GM19238 (cell line): Measurements from ENCODE around the gene ODAD3.
"Not testable (repeated sequence)": the region's sequence is repeated elsewhere in the genome, so short reads cannot be mapped to it uniquely, and the experiment has no call there.

Experiments
- DNase-seq: peaks from one replicate; pipeline ENCODE4 v3.0.0; 2011; ENCODE audit warnings: low spot score; ENCODE audit not compliant: insufficient read length

ODAD3 gene

DNA sequence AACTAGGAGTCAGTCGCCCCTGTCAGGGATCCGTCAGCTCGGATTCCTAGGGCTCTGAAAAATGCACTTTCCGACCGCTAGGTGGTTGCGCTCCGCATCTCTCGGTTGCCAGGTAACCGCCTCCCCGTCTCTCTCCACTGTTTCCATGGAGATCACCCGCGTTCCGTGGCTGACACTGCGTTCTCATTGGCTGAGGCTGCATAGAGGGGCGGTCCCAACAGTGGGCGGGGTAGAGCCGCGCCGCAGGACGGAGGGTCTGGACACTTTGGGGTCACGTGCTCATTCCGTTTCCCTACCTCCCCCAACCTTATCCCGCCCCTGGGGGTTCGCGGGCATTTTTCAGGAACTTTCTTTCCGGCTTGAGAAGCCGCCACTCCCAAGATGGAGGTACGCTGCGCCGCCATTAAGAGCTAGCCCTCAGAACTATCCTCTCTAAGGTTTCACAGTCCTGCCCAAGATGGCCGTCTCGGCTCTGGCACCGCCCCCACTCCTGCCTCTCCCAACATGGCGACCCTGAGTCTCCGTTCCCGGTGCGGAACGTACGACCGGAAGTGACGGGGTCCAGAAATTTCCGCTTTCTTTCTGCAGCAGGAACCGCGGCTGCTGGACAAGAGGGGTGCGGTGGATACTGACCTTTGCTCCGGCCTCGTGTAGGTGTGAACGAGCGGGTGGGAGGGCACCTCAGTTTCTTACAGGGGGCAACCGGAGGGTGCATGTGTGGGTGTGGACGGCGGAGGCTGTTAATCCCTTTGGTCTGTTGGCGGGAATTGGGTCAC lies at the start of gene ODAD3, which contains the start of gene PRKCSH:
TSS of gene ODAD3 (minus strand) at position 65 of the 776 bp plus-strand sequence. CDS start 105 bp downstream, outside the sequence.
TSS of gene PRKCSH (plus strand) at position 579 of the 776 bp plus-strand sequence. CDS start 483 bp downstream, outside the sequence.
- peak; percentile 97 for DNase-seq

DNA sequence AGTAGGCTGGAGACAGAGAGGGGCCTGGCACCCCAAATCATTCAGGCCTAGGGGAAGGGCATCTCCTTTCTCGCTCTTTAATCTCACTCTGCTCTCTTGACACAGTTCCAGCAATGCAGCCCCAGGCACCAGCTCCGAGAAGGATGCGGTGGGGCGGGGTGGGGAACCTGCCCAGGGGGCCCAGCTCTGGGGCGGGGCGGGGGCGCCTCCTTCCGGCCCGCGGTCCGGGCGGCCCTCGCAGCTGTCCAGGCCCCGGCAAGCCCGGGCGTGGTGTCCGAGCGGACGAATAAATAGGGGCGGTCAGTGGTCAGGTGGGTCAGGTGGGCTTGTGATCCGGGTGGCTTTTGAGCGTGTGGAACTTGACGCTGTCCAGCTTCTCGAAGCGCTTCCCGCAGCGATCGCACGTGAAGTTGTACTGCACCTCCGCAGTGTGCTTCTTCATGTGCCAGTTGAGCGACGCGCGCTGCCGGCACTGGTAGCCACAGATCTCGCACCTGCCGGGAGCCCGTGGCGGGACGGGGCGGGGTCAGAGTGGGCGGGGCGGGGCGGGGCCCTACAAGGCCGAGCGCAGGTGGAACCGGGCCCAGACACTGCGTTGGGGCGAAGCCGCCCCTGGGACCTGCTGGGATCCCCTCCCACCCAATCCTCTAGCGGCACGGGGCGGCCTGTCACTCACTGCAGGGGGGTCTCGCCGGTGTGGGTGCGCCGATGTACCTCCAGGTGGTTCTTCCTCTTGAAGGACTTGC lies 48.6 kb upstream of the ODAD3 start:
- no peak for DNase-seq

DNA sequence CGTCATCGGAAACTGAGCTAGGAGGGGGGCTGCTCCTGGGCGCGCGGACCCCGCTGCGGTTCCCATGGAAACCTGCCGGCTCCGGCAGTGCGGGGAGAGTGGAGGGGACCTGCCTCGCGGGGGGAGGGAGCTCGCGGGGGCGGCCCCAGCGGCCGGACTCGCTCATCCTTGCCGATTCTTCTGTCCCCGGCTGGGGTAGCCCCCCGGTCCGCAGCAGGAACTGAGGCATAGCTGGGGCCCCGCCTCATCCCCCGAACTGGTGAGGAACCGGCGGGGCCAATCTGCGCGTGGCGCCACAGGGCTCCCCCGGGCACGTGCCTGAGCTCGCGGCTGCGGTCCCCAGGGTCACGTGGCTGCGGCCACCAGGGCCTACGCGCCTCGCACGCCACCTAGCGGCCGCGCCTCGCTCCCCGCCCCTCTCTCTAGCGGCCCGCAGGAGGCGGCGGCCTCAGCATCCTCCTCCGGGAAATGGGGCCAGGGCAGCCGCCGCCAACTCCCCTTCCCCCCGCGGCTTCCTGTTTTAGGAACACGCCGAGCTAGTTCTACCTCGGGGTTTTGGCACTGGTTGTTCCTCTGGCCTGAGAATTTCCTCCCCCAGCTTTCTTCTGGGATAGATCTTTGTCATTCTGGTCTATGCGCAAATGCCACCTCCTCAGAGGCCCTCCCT lies 47.6 kb upstream of the ODAD3 start:
- DNase-seq, result peak; percentile 97

DNA sequence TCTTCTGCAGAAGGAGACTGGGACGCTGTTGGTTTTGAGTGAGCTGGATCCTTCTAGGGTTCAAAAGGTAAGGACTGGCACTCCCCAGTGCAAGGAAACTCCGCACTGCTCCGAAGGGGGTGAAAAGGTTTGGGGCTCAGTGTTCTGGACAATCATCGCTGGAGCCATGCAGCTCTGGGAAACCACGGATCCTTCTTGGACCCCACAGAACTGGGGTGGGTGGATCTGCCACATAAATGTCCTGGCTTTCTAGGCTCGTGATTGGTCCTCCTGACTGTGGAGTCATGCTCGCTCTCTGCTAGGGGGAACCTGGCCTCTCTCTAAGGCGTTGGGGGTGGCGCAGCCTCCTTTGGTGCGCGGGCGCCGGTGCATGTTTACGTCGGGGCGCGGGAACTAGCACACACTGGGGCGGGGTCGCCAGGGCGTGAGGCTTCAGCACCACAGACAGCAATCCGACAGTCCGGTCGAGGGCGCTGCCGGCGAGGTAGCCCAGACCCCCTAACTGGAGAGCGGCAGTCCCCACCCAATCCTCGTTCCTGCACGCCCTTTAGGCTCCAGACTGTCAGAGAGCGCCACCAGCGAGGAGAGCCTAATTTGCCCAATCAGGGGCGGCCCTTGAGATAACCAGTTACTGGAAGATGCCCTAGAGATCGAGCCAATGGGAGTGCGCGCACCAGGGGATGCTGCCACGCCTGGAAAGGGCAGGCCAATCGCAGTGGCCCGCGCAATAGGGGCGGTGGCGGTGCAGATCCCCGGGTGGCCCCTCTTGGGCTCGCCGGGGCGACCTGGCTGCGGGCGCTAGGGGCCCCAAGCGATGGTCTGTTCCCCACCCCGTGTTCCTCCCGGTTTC lies 46.8 kb upstream of the ODAD3 start:
- DNase-seq, result peak; percentile 88

DNA sequence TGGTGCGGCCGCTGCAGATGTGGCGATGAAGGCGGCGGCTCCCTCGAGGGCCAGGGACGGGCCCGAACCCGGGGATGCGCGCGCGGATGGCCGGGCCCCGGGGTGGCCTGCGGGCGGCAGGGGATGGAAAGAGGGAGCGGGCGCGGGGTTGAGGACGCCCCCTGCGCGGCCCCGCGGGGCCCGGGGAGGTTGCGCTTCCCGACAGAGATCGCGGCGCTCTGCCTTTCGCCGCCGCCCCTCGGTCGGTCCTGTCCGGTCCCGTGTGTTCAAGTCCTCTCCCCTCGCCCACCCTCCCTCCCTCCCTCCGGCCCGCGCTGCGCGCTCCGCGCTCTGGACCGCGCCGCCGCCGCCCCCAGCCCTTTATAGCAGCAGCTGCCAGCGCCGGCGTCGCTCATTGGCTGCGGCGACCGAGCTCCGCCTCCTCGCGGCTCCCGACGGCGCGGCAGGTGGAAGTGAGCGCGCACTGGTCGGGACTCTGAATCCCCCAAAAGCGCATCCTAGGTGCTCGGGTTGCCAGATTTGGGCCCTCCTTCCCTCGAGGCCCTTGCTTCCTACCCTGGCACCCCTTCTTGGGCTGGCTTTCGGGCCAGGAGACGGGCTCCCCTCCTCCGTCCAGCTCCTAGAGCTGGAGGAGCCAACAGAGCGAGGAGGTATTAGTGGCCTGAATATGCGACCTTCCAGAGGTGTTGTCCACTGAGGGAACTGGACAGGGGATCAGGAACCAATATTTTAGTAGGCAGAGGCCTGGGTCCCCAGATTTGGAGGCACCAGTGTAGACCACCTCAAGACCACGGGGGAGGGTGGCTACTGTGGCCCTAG lies 46.0 kb upstream of the ODAD3 start, which contains the start of gene ELAVL3:
TSS of gene ELAVL3 (minus strand) at position 332 of the 819 bp plus-strand sequence. CDS start 438 bp downstream, outside the sequence.
- no peak for DNase-seq

DNA sequence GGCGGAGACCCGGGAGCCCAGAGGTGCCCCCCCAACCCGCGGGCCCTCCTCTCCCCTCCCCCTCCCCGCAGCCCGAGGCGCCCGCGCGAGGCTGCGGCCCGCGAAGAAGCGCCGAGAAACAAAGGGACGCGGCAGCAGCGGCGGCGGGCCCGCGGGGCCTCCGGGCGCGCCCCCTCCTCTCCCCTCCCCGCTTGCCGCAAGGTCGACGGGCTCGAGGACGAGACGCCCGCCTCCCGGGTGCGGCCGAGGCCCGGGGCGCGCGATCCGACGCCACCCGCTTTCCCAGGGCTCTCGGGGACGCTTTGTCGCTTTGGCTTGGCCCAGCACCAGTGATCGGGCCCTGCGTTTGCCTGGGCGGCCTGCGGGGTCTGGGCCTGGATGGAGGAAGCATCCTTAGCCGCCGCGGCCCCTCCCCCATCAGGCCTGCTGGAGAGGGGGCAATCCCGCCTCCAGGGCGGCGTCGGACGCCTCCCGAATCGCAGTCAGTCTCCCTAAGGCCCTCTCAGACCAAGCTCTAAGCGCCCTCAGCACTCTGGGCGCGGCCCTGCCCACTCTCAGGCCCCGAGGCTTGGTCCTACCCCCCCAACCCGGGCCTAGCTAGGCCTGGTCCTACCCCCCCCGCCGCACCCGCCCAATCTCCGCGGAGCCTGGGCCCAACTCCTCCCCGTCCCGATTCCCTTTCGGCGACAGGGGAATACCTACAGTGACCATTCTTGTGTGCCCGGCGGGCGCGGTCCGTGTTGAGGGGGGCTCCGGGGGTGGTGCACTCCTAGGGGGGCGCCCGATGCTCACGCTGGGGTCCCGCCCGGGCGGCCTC lies 45.2 kb upstream of the ODAD3 start:
- no peak for DNase-seq

DNA sequence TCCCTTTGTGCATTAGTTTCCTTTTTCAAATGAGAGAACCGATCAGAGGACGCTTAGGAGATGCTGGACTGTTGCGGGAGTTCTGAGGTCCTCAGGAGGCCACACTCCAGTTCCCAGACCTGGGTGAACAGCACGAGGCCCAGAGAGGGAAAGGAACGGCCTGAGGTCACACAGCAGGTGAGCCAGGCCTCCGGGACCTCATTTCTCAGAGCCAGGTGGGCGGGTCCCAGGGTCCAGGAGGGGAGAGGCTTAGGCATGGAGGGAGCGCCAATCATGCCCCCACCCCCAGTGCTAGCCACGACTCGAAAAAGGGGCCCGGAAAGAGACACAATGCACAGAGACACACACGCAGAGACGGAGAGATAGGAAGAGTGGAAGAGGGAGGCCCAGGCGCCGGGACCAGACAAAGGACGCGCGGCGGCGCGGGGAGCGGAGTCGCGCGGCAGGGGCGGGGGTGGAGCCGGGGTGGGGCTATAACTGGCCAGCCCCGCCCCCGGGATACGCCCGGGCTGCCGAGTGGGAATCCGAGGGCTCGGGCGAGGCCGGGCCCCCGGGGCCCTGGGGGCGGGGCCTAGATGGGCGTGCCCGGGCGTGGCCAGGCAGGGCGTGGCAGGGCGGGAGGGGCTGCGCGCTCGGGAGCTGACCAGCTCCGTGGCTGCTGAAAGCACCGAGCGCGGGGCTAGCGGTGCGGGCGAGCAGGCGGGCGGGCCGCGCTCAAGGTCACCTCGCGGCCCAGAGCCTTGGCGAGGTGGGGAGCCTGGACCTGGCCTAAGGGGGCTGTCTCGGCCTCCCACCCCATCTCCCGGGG lies 44.4 kb upstream of the ODAD3 start:
- DNase-seq, result no peak

DNA sequence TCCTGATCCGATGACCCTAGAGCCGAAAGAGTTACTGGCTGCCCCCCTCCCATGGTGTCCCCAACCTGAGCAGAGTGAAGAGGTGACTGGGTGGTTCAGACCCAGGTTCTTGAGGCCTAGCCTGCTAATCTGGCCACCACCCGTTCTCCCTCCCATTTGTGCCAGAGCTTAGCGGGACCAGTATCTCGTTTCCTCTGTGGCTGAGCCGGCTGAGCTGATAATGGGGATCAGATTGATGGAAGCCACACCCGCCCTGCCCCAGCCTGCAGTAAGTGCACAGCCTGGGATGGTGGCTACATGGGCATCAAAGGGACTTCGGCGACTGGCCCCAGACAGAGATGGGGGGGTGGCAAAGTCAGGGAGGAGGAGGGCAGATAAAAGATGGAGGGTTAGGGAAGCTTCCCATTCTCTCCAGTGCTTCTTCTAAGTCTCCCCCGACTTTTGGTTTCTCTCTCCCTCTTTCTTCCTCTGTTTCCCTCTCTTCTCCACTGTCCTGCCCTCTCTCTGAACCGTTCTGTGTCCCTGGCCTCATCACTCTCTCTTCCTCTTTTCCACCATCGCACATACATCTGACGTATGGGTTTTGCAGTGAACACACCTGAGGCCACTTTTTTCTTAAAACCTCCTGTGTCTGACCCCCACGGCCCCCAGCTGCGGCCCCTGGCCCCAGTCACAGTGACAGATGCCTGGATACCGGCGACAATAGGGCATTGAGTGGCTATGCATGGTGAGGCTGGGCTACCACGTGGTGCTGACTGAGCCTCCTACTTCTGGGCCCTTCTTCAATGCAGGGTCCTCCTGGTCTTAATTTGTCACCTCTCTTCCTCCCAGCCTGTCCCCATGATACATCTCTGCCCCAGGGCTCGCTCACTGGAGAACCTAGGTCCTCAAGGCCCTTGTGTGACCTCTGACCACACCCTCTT lies 43.5 kb upstream of the ODAD3 start:
- DNase-seq, result no peak

DNA sequence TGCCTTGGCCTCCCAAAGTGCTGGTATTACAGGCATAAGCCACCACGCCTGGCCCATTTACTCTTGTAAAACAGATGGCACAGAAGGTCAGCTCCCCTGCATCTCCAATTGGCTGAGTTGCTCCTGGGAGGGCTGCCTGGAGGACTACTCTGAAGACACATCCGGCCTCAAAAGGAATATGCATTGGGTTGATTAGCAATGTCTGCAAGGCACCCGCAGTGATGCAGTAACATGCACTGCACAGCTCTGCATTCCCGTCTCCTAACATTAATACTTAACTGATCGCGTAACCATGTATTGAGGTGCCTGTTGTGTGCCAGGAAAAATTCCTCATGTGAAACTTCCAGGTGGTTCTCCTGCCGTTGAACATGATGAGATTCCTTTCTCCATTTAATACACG lies 40.9 kb upstream of the ODAD3 start:
- no peak for DNase-seq

DNA sequence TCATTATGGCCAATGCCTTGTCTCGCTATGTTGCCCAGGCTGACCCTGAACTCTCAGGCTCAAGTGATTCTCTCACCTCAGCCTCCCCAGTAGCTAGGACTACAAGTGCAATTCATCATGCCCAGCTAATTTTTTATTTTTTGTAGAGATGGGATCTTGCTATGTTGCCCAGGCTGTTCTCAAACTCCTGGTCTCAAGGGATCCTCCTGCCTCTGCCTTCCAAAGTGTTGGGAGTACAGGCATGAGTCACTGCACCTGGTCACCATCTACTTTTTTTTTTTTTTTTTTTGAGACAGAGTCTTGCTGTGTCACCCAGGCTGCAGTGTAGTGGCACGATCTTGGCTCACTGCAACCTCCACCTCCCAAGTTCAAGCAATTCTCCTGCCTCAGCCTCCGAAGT lies 40.4 kb upstream of the ODAD3 start:
- not testable (repeated sequence) for DNase-seq

DNA sequence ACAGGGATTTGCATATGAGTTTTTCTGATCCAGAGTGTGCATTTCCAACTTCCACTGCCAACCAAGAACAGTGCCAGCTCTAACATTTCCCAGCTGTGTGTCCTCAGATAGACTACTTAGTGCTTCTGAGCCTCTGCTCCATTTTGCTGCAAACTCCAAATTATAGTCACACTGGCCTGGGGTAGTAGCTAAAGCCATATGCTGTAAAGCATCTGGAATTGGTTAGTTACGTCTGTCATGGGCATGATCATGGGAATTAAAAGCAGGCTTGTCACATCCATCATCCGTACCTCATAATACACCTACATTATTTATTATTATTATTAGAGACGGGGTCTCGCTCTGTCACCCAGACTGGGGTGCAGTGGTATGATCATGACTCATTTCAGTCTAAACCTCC lies 38.8 kb upstream of the ODAD3 start:
- DNase-seq, result no peak

DNA sequence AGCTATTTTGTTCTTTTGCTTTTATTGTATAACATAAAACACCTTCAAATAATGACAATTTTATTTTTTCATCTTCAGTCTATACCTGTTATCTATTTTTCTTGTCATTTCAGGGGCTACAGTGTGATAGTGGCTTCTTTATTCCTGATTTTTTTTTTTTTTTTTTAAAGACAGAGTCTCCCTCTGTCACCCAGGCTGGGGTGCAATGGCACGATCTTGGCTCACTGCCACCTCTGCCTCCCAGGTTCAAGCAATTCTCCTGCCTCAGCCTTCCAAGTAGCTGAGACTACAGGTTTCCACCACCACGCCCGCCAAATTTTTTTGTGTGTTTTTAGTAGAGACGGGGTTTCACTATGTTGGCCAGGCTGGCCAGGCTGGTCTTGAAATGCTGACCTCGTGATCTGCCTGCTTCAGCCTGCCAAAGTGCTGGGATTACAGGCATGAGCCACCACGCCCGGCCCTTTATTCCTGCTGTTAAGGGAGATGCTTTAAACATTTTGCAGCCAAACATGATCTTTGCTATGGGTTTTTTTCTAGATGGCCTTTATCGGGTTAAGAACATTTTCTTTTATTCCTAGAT lies 33.4 kb upstream of the ODAD3 start:
- not testable (repeated sequence) for DNase-seq

DNA sequence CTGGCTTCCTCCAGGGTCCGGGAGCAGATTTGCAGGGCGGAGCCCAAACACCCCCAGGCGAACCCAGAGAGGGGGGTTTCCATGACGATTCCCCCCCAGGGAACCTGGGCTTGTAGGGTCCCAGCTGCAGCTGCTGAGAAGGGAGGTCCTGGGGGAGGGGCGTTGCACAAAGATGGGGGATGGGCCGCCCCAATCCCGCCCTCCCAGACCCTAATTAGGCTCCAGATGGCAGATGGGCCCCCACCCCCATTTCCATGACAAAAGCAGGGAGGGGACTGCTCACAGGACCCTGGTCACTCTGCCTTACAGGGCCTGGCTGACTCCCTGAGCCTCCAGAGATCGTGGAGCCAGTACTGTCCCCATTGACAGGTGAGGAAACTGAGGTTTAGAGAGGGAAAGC lies 30.7 kb upstream of the ODAD3 start:
- no peak for DNase-seq

DNA sequence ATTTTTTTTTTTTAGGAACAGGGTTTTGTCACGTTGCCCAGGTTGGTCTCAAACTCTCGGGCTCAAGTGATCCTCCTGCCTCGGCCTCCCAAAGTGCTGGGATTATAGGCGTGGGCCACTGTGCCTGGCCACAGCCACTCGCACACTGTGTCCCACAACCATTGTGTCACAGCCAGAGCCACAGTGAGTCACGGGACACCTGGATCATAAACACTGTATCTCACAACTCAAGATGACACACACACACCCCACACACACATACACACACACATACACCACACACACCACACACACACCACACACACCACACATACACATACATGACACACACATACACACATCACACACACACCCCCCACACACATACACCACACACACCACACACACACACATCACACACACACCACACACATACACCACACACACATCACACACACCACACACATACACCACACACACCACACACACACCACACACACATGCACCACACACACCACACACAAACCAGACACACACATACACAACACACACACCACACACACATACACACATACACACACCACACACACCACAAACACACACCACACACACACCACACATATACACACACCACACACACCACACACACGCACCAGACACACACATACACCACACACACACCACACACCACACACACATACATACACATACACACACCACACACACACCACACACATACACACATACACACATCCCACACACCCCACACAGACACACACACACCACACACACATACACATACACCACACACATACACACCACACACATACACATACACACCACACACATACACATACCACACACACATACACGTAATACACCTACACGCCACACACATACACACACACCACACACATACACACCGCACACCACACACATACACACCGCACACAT lies 29.7 kb upstream of the ODAD3 start:
- no peak for DNase-seq

DNA sequence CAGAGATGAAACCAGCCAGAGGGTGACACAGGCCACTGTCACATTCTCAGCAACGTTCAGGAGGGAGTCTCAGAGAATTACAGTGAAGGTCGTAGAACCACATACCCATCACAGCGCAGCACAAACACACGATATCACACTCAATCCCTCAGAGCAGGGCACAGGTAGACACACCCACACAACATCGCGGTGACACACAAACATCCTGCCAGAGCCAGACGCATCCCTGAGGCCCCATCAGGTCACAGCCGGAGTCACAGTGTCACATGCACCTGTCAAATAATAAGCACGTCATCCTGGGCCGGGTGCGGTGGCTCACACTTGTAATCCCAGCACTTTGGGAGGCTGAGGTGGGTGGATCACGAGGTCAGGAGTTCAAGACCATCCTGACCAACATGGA lies 28.5 kb upstream of the ODAD3 start:
- DNase-seq, result no peak

DNA sequence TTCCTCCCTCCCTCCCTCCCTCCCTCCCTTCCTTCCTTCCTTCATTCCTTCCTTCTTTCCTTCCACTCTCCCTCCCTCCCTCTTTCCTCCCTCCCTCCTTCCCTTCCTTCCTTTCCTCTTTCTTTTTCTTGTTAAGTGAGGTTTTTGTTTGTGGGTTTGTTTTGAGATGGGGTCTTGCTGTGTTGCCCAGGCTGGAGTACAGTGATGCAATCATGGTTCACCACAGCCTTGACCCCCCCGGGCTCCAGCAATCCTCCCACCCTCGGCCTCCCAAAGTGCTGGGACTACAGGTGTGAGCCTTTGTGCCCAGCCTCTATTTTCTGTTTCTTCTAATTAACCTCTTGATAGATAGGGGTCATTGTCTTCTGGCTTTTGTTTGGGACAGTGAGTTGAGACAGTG lies 26.5 kb upstream of the ODAD3 start:
- no peak for DNase-seq
